Raji (cell line): ENCODE results near the gene SNX11.

ENCODE experiments used
- POLR2A ChIP-seq: IDR thresholded peaks from 2 replicates; pipeline ENCODE4 v1.6.1; 2011; ENCODE audit warnings: low read depth, low read length, control low read depth; ENCODE audit not compliant: insufficient read depth

SNX11 gene

DNA sequence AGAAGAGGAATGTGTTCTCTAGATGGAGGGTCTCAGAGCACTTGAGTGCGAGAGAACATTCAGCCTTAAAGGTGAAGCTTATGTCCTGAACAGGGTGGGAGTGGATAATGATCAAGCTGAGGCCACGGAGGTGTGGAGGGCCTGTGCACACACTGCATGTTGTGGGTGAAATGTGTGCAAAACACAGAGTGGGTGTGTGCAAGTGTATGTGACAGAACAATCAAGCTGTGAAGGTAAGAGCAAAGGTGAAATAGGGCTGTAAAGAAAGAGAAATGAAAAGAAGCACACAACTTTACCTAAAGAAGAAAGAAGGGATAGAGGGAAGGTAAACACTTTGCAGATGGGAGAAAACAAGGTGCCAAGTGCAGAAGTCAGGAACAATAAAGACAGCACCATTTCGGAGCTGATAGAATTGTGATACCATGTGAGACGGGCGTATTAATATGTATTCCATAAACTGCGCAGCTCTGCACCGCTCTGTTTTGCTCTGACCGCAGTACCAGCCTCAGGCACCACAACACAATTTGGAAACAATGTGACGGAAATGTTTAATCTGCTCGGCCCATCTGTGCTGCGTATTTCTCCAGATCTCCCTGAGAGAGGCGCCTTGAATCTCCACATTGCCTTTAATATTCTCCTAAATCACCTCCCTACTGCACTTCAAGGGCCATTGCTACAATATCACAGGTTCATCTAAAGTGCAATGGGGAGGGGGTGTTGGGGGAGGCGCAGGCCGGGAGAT, 40.6 kb downstream of the SNX11 start:
- no peak for TF ChIP-seq POLR2A

DNA sequence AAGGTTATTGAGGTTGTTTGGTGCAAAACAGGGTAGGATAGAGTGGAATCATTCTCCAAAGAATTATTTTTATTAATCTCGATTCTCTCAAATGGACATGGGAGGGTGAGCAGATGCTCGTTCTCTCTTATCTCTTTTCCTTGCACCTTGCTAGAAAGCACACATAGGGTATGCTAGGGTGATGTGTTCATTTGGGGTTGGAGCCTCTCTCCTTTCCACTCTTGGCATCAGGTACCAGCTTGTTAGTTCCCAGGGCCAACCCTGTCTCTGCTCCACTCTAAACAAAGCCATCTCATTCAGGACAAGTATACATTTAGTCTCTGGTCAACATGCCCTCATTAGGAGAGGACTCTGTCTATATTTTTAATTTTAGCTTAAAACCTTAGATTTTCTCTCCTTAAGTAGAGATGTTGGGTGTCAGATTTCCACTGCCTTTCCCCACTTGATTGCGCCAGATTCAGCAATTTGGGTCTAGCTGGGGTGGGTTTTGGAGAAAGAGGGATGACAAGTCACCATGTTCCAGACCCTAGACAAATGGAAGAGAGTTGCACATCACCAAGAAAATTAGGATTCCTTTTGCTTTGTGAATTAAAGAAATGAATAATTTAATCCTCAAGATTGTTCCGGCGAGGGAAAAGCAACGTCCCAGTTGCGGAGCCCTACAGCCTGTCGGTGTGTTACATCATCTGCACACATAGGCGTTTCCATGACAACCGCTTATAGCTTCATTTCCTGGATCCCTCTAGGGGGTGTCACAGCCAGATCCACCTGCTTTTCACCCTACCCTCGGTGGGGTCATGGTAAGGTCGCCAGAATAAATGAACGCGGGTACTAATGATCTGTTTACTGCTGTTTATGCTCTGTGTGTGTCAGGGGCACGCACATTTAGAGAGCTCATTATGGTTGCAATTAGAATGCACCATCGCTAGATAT, 41.6 kb downstream of the SNX11 start:
- TF ChIP-seq POLR2A: no peak

DNA sequence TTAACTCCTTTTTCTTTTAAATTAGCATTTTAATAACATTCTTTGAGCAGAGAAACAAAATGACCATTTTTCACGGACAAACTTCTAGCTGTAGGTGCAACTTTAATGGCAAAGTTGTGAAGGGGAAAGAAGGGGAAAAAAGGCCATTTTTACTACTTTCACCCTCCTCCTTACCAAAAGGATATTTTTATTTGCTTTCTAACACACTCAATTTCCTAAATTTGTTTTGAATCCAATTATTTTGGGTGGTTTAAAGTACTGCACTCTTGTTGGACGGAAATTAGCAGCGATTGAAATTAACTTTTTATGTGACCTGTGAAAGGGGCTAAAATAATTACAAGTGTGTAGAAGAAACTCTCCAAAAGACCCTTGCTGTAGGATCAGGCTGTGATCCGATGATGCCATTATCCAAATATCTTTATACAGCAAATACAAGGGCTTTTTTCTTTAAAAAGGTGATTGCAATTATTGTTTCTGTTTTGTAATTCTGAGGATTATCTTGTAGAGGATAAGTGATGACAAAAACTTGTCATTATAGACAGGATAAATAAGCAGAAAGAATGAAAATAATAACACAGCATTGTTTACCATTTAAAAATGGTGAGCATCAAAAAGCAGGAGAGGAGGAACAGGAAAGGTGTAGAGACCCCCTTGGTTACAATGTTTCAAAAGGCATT, 42.4 kb downstream of the SNX11 start:
- no peak for TF ChIP-seq POLR2A

DNA sequence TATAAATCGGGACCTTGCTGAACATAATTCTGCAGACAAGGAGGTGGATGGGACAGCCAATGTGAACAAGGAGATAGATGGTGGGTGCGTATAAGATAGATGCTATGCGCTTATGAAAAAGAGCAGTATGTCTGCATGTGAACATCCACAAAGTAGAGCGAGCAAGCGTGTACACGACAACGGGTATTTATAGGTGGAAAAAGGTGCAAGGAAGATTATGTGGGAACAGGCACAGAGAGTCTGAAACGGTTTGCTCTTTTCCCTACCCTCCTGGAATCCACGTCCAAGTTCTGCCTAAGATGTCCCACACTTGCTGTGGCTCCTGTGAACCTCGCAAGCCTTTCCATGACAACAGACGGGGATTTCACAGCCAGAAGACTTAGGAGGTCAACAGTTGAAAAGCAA, 43.0 kb downstream of the SNX11 start:
- no peak for TF ChIP-seq POLR2A

DNA sequence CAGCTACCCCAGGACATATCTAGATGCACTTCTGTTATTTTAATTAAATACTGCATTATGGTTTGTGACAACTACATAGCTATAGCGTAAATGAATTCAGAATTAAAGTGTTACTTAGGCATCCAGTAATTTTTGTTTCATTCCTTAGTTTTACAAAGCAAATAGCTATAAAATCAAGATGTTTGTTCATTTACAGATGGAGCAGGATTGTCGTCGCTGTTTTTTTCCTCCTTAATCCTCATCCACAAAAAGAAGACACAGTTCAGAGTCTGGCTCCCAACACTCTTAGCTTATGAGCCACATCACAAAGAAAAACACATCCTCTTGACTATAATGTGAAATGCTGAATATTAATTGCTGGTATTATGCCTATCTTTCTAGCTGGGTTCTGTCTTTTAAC, 43.7 kb downstream of the SNX11 start:
- TF ChIP-seq POLR2A: no peak

DNA sequence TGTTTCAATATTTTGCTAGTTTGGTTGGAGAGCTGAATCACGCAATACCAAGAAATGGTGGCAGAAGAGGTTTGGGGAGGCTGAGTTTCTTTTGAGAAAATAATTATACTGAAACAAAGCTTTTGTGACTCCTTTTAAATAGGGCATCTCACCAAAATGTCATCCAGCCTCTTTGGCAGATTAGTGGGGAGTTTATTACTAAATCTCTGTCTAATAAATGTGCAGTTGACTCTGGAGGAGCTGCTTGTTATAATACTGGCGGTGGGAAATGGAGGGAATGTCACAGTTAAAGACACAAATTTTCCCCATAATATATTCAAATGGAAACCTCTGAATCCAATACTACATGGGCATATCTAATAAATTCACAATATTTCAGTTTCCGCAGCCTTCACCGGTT, 44.7 kb downstream of the SNX11 start:
- no peak for TF ChIP-seq POLR2A

DNA sequence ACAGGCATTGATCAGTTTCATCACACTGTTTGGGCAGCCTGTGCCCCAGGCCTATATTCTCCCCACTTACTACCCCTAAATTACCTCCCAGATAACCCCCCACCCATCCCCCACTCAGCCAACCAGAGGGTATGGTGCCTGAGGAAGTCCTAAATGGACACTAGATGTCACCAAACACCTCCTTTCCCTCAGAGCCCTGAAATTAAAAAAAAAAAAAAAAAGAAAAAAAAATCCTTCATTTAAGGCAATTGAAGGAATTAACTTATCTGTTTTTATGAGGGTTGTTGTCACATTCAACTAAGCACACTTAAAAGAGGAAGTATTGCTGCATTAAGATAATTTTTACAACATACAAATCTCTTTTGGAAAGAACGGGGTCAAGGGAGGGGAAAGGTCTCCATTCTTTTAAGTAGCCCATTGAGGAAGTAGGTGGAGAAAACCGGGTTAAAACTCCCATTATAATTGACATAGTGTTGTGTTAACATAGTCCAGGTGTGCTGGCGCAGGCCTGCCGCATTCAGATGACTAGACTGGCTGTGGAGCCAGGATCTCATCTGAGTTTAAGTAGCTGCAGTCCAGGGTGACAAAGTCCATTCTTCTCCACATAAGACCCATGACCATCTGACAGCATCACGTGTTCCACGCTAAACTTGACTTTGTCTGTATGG, 46.3 kb downstream of the SNX11 start:
- TF ChIP-seq POLR2A: no peak

DNA sequence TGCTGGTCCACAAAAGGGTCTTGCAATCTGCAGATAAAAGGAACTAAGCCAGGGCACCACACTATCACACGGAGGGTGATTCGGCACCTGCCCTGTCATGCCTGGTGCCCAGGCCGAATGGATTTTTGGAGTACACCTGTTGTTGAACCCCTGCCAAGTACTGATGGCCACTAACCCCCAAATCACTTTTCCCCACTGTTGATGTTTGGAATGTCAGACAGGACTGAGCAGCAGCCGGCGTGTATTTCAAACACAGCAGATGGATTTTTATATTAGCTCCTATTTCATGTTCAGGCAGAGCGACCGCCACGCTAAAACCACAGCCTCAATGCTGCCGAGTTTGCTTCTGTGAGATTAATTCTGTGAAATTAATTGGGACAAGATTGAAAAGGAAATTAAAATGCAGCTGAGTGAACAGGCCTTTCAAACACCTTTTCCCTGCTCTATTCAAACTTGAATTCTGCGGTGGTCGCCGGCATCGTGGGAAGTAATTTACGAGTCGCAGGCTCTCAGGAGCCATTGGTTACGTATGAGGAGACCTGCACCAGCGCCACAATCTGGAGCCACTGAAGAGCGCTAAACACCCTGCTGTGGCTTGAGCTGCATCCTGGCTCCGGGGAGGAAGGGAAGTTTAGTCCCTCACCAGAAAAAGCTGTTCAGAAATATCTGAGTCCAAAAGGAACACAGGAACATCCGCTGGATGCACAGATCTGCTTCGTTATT, 48.5 kb downstream of the SNX11 start:
- TF ChIP-seq POLR2A: no peak

DNA sequence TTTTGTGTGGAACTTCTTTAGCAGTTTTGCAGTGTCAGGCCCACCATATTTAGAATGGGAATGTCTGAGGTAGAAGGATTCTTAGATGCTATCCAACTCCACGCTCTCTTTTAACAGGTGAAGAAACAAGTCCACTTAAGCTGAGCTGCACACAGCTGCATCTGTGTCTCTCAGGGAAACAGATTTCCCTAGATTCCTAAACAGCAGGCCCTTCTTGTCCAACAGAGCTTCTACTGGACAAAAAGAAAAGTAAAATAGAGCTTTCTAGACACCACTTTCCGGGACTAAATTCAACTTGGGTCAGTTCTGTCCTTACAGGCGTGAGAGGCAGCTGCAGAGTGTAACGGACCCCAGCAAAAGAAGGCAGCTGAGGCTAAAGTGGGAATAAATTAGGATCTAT, 51.7 kb downstream of the SNX11 start:
- TF ChIP-seq POLR2A: no peak

DNA sequence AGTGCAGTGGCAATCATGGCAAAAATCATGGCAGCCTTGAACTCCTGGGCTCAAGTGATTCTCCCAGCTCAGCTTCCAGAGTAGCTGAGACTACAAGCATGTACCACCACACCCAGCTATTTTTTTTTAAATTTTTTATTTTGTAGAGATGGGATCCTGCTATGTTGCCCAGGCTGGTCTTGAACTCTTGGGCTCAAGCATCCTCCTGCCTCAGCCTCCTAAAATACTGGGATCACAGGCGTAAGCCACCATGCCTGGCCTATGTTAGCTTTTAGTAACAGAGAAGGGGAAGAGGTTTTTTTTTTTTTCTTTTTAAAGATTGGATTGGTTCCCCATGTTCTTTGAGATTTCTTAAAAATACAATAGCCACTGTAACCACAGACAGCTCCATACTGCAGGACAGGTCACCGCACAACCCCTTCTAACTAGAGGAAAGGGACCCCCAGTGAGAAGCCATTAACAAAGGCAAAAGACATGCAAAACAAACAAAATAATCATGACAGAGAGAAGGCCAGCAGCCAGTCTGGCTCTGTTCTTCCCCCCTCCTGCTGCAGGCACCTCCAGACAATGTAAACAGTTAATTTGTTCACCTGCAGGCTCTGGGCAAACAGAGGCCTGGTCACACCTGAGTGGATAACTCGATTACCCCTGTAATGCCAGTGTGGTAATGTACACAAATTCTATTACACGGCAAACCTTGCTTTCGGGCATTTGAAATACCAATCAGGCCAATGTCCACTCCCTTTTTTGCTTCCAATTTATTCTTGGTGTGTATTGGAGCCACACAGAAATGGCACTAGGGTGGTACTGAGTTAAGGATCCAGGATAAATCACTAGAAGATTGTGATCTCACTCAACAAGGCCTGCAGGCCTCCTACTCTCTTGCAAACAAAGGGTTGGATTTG, 52.9 kb downstream of the SNX11 start:
- TF ChIP-seq POLR2A: no peak

DNA sequence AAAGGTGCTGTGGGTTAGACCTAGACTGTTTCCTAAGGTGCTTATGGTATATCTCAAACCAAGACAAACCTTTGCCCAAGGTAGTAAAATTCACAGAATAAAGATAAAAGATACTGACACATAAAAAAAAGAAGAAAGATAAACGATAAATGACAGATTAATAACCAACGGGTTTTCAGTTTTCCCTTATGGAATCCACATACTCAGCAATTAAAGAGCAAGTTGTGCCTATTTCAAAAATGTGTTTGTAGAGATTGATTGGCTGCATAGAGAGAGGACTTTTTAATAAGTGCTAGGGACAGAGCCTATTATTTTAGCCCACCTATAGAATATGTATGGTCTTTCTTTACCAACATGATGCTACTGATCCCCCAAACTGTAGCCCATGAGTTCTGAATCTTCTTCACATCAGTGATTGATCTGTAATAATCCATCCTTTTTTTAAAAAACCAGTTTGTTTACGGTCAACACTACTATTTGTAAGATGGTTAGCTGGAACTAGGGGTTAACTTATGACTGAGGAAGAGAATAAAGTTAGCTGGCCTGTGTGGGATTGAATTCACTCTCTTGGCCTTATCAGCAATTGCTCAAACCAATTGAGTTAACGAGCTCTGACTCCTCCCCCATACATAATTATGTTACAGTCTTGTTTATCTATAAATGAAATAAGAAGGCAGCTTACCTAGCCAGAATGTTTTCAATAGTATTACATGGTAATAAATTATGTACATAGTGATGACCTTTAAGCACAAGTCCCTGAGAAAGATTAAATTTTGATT, 53.8 kb downstream of the SNX11 start:
- no peak for TF ChIP-seq POLR2A

DNA sequence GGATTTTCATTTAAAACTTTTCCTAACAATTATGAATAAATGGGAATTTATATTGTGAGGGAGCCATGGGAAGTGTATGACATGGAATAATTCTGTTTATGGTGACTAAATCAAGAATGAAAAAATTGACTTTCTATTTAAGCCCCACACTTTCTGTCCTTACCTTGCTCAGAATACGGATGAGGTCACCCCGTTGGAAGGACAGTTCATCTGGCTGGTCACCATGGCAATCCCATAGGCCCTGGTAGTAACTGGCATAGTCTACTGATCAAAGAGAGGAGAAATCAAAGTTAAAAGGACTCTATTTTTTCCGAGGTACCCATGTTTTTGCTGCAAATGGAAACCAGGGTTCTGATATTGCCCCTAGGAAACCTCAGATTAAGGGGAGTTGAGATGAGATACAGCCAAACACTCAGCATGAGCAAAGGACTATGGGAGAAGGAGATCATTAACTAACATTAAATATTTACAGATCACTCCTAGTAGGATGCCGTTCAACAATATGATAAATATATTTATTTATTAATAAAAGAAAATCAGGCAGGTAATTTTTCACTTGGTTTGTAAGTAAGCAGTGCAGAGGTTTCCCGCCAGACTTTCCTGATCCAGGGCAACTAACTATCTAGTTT, 54.9 kb downstream of the SNX11 start:
- no peak for TF ChIP-seq POLR2A
